ENCODE data around the gene MALT1.

DNA sequence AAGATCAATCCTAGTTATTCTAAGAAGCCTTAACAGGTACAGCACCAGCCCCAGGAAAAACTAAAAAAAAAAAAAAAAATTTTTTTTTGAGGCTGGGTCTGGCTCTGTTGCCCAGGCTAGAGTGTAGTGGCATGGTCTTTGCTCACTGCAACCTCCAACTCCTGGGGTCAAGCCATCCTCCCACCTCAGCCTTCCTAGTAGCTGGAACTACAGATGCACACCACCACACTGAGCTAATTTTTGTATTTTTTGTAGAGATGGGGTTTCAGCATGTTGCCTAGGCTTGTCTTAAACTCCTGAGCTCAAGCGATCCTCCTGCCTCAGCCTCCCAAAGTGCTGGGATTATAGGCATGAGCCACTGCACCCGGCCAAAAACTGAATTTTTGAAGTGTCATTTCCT, 32.0 kb upstream of the MALT1 start:
- TF ChIP-seq POLR2A (IDR thresholded peaks at IDR 0.05; ENCODE audit: low read depth, low read length), result no peak
- no peak for TF ChIP-seq POLR2AphosphoS5 (IDR thresholded peaks at IDR 0.05; ENCODE audit: low read depth, low read length)
- no peak for TF ChIP-seq TAF1 (IDR thresholded peaks at IDR 0.05; ENCODE audit: borderline replicate concordance, low read depth, low read length)

Data from GM12892 (cell line).